Measurements from ENCODE around the gene TRMO. TPM values are rescaled to one million over a fixed set of nuclear protein-coding genes. Genes with fewer than 3 reads are reported as not detected.

TRMO gene
- total and polyA plus RNA-seq, 9 of the 15 experiments (the other 6 are each of a cell fraction or from before 2014, with no cell fraction given): 5.6 to 22.4 (median 16.2) TPM

DNA sequence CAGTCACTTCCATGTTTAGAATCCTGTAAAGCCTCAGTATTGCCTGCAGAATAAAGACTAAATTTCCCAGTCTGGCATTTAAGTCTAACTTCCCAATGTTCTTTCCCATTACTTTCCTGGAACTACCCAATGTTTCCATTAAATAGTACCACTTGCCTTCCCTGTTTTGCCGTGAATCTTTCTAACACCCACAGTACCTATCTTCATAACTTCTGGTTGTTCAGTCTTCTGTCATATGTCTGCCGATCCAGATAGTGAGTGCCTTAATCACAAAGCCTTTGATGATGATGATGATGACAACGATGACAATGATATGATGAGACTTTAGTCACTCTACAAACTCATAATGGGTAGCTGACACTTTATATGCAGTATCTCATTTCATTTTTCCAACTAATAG is 22.3 kb upstream of the TRMO start (continued):
- TF ChIP-seq, protein P1, sequence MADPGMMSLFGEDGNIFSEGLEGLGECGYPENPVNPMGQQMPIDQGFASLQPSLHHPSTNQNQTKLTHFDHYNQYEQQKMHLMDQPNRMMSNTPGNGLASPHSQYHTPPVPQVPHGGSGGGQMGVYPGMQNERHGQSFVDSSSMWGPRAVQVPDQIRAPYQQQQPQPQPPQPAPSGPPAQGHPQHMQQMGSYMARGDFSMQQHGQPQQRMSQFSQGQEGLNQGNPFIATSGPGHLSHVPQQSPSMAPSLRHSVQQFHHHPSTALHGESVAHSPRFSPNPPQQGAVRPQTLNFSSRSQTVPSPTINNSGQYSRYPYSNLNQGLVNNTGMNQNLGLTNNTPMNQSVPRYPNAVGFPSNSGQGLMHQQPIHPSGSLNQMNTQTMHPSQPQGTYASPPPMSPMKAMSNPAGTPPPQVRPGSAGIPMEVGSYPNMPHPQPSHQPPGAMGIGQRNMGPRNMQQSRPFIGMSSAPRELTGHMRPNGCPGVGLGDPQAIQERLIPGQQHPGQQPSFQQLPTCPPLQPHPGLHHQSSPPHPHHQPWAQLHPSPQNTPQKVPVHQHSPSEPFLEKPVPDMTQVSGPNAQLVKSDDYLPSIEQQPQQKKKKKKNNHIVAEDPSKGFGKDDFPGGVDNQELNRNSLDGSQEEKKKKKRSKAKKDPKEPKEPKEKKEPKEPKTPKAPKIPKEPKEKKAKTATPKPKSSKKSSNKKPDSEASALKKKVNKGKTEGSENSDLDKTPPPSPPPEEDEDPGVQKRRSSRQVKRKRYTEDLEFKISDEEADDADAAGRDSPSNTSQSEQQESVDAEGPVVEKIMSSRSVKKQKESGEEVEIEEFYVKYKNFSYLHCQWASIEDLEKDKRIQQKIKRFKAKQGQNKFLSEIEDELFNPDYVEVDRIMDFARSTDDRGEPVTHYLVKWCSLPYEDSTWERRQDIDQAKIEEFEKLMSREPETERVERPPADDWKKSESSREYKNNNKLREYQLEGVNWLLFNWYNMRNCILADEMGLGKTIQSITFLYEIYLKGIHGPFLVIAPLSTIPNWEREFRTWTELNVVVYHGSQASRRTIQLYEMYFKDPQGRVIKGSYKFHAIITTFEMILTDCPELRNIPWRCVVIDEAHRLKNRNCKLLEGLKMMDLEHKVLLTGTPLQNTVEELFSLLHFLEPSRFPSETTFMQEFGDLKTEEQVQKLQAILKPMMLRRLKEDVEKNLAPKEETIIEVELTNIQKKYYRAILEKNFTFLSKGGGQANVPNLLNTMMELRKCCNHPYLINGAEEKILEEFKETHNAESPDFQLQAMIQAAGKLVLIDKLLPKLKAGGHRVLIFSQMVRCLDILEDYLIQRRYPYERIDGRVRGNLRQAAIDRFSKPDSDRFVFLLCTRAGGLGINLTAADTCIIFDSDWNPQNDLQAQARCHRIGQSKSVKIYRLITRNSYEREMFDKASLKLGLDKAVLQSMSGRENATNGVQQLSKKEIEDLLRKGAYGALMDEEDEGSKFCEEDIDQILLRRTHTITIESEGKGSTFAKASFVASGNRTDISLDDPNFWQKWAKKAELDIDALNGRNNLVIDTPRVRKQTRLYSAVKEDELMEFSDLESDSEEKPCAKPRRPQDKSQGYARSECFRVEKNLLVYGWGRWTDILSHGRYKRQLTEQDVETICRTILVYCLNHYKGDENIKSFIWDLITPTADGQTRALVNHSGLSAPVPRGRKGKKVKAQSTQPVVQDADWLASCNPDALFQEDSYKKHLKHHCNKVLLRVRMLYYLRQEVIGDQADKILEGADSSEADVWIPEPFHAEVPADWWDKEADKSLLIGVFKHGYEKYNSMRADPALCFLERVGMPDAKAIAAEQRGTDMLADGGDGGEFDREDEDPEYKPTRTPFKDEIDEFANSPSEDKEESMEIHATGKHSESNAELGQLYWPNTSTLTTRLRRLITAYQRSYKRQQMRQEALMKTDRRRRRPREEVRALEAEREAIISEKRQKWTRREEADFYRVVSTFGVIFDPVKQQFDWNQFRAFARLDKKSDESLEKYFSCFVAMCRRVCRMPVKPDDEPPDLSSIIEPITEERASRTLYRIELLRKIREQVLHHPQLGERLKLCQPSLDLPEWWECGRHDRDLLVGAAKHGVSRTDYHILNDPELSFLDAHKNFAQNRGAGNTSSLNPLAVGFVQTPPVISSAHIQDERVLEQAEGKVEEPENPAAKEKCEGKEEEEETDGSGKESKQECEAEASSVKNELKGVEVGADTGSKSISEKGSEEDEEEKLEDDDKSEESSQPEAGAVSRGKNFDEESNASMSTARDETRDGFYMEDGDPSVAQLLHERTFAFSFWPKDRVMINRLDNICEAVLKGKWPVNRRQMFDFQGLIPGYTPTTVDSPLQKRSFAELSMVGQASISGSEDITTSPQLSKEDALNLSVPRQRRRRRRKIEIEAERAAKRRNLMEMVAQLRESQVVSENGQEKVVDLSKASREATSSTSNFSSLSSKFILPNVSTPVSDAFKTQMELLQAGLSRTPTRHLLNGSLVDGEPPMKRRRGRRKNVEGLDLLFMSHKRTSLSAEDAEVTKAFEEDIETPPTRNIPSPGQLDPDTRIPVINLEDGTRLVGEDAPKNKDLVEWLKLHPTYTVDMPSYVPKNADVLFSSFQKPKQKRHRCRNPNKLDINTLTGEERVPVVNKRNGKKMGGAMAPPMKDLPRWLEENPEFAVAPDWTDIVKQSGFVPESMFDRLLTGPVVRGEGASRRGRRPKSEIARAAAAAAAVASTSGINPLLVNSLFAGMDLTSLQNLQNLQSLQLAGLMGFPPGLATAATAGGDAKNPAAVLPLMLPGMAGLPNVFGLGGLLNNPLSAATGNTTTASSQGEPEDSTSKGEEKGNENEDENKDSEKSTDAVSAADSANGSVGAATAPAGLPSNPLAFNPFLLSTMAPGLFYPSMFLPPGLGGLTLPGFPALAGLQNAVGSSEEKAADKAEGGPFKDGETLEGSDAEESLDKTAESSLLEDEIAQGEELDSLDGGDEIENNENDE (IDR thresholded peaks at IDR 0.05; ENCODE audit: low read depth, low read length): no peak
- TF ChIP-seq, protein P2, sequence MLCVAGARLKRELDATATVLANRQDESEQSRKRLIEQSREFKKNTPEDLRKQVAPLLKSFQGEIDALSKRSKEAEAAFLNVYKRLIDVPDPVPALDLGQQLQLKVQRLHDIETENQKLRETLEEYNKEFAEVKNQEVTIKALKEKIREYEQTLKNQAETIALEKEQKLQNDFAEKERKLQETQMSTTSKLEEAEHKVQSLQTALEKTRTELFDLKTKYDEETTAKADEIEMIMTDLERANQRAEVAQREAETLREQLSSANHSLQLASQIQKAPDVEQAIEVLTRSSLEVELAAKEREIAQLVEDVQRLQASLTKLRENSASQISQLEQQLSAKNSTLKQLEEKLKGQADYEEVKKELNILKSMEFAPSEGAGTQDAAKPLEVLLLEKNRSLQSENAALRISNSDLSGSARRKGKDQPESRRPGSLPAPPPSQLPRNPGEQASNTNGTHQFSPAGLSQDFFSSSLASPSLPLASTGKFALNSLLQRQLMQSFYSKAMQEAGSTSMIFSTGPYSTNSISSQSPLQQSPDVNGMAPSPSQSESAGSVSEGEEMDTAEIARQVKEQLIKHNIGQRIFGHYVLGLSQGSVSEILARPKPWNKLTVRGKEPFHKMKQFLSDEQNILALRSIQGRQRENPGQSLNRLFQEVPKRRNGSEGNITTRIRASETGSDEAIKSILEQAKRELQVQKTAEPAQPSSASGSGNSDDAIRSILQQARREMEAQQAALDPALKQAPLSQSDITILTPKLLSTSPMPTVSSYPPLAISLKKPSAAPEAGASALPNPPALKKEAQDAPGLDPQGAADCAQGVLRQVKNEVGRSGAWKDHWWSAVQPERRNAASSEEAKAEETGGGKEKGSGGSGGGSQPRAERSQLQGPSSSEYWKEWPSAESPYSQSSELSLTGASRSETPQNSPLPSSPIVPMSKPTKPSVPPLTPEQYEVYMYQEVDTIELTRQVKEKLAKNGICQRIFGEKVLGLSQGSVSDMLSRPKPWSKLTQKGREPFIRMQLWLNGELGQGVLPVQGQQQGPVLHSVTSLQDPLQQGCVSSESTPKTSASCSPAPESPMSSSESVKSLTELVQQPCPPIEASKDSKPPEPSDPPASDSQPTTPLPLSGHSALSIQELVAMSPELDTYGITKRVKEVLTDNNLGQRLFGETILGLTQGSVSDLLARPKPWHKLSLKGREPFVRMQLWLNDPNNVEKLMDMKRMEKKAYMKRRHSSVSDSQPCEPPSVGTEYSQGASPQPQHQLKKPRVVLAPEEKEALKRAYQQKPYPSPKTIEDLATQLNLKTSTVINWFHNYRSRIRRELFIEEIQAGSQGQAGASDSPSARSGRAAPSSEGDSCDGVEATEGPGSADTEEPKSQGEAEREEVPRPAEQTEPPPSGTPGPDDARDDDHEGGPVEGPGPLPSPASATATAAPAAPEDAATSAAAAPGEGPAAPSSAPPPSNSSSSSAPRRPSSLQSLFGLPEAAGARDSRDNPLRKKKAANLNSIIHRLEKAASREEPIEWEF (CRISPR knock-in tag; IDR thresholded peaks at IDR 0.05): no peak
- TF ChIP-seq RBBP5 (IDR thresholded peaks at IDR 0.05; ENCODE audit: borderline replicate concordance, insufficient read depth, low read length, poor library complexity, severe bottlenecking) (no peak), HDAC1 (IDR thresholded peaks at IDR 0.05) (peak in 1 of 2 experiments; percentile 53; a peak in 1 of 4 replicates), SOX6 (IDR thresholded peaks at IDR 0.05) (peak; percentile 73), ARHGAP35 (IDR thresholded peaks at IDR 0.05; ENCODE audit: partially characterized antibody) (no peak), ZNF134 (CRISPR knock-in tag; conservative IDR thresholded peaks at IDR 0.05) (no peak), TAL1 (IDR thresholded peaks at IDR 0.05) (peak; percentile 67), BCOR (IDR thresholded peaks at IDR 0.05) (peak; percentile 36; the same call in 1 of the 2 replicates)
- TF ChIP-seq, protein P3, sequence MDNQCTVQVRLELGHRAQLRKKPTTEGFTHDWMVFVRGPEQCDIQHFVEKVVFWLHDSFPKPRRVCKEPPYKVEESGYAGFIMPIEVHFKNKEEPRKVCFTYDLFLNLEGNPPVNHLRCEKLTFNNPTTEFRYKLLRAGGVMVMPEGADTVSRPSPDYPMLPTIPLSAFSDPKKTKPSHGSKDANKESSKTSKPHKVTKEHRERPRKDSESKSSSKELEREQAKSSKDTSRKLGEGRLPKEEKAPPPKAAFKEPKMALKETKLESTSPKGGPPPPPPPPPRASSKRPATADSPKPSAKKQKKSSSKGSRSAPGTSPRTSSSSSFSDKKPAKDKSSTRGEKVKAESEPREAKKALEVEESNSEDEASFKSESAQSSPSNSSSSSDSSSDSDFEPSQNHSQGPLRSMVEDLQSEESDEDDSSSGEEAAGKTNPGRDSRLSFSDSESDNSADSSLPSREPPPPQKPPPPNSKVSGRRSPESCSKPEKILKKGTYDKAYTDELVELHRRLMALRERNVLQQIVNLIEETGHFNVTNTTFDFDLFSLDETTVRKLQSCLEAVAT (IDR thresholded peaks at IDR 0.05): peak in 1 of 2 experiments; percentile 22; a peak in 1 of 4 replicates
